K562 (cell line): ENCODE data around the gene LRRC57. TPM values are rescaled to one million over a fixed set of nuclear protein-coding genes. Genes with fewer than 3 reads are reported as not detected.

Experiments used
- ARHGAP35 ChIP-seq: fragments of 450-650 bp; IDR thresholded peaks from 2 replicates; pipeline ENCODE4 v1.6.1; 2018; ENCODE audit not compliant: partially characterized antibody
- COPS2 ChIP-seq: fragments of 450-650 bp; conservative IDR thresholded peaks from 2 replicates; pipeline ENCODE4 v1.6.1; 2016; ENCODE audit warnings: mild to moderate bottlenecking, moderate library complexity
- ETV1 ChIP-seq: fragments of 450-650 bp; conservative IDR thresholded peaks from 2 replicates; pipeline ENCODE4 v1.6.1; 2016; ENCODE audit warnings: missing genetic modification characterization, control low read depth, low read depth, missing compliant biosample characterization
- GABPB2 ChIP-seq: fragments of 250-450 bp; sonication (Bioruptor Pico); conservative IDR thresholded peaks from 2 replicates; pipeline ENCODE4 v1.5.1; 2021; ENCODE audit warnings: mild to moderate bottlenecking
- GTF2A2 ChIP-seq: IDR thresholded peaks from 2 replicates; pipeline ENCODE4 v1.6.1; 2016; ENCODE audit warnings: mild to moderate bottlenecking, missing genetic modification characterization, missing compliant biosample characterization
- GTF2F1 ChIP-seq: IDR thresholded peaks from 2 replicates; pipeline ENCODE4 v1.6.1; 2011; ENCODE audit warnings: low read depth, low read length, improper control_type of control experiment
- KHSRP ChIP-seq: fragments of 450-650 bp; IDR thresholded peaks from 2 replicates; pipeline ENCODE4 v1.6.1; 2017
- KLF10 ChIP-seq: fragments of 250-450 bp; sonication (Bioruptor Pico); IDR thresholded peaks from 2 replicates; pipeline ENCODE4 v1.6.1; 2021; ENCODE audit warnings: matching md5 sums
- MEF2D ChIP-seq: conservative IDR thresholded peaks from 2 replicates; pipeline ENCODE4 v1.6.1; 2016; ENCODE audit warnings: low read depth, missing genetic modification characterization, missing compliant biosample characterization
- PHF21A ChIP-seq: fragments of 450-650 bp; IDR thresholded peaks from 2 replicates; pipeline ENCODE4 v1.6.1; 2017; ENCODE audit warnings: low read depth, borderline replicate concordance
- PHTF2 ChIP-seq: fragments of 250-450 bp; sonication (Bioruptor Pico); IDR thresholded peaks from 2 replicates; pipeline ENCODE4 v1.5.0; 2021; ENCODE audit warnings: mild to moderate bottlenecking
- RNF2 ChIP-seq: sonication (generic); IDR thresholded peaks from 2 replicates; pipeline ENCODE4 v1.6.1; 2016
- SMAD2 ChIP-seq: fragments of 150-350 bp; IDR thresholded peaks from 2 replicates; pipeline ENCODE4 v1.6.1; 2014; ENCODE audit warnings: low read depth, mild to moderate bottlenecking, low read length
- SP2 ChIP-seq: IDR thresholded peaks from 2 replicates; pipeline ENCODE4 v1.6.1; 2011; ENCODE audit warnings: mild to moderate bottlenecking, low read depth, low read length, moderate library complexity; ENCODE audit not compliant: poor library complexity, severe bottlenecking; ENCODE audit errors: extremely low read depth
- SPI1 ChIP-seq: IDR thresholded peaks from 2 replicates; pipeline ENCODE4 v1.6.1; 2011; ENCODE audit warnings: low read depth, low read length, control low read depth, borderline replicate concordance
- SREBF1 ChIP-seq: fragments of 150-350 bp; IDR thresholded peaks from 2 replicates; pipeline ENCODE4 v1.6.1; 2014; ENCODE audit warnings: antibody characterized with exemption, low read depth, low read length, borderline replicate concordance
- TFAM ChIP-seq: fragments of 250-450 bp; sonication (Bioruptor Pico); conservative IDR thresholded peaks from 2 replicates; pipeline ENCODE4 v1.5.0; 2021; ENCODE audit warnings: mild to moderate bottlenecking, moderate library complexity
- ZNF239 ChIP-seq: fragments of 250-450 bp; sonication (Bioruptor Pico); IDR thresholded peaks from 2 replicates; pipeline ENCODE4 v1.4.0; 2020; ENCODE audit warnings: mild to moderate bottlenecking
- ZNF263 ChIP-seq: sonication (generic); formaldehyde crosslinking; IDR thresholded peaks from 2 replicates; pipeline ENCODE4 v1.8.0; 2022; ENCODE audit warnings: mild to moderate bottlenecking, missing genetic modification reagents, borderline replicate concordance
- ZNF3 ChIP-seq: fragments of 250-450 bp; sonication (Bioruptor Pico); IDR thresholded peaks from 2 replicates; pipeline ENCODE4 v1.5.0; 2021; ENCODE audit warnings: mild to moderate bottlenecking, moderate library complexity
- ZNF561 ChIP-seq: fragments of 450-650 bp; formaldehyde crosslinking; conservative IDR thresholded peaks from 2 replicates; pipeline ENCODE4 v1.4.0; 2020; ENCODE audit warnings: mild to moderate bottlenecking, moderate library complexity
- ZNF668 ChIP-seq: fragments of 250-450 bp; sonication (Bioruptor Pico); IDR thresholded peaks from 2 replicates; pipeline ENCODE4 v1.8.0; 2022; ENCODE audit warnings: mild to moderate bottlenecking, inconsistent platforms
- ZNF764 ChIP-seq: fragments of 250-450 bp; sonication (Bioruptor Pico); IDR thresholded peaks from 2 replicates; pipeline ENCODE4 v1.4.0; 2020; ENCODE audit warnings: low read depth, mild to moderate bottlenecking, moderate library complexity
- ZSCAN32 ChIP-seq: fragments of 450-650 bp; formaldehyde crosslinking; IDR thresholded peaks from 2 replicates; pipeline ENCODE4 v1.4.0; 2020; ENCODE audit warnings: mild to moderate bottlenecking, moderate library complexity
- ZZZ3 ChIP-seq: fragments of 450-650 bp; IDR thresholded peaks from 2 replicates; pipeline ENCODE4 v1.6.1; 2016; ENCODE audit warnings: antibody characterized with exemption, mild to moderate bottlenecking, moderate library complexity
- polyA plus RNA-seq, 8 experiments: library from polyadenylated mRNA; depleted of rRNA in 4 of 8; stranded (reverse) in 5 of 8; unstranded in 3 of 8; fragments of >200 nt; fragmentation: Nextera tagmentation in 2 of 8; fragmentation: Illumina TruSeq in 1 of 8; extraction: Ambion mirVana in 2 of 8; extraction: Trizol in 1 of 8; gene quantifications; 2 replicates each; pipeline versions ENCODE4 v1.2.1 to v1.2.3, GENCODE V29; 2011 to 2014; ENCODE audit warnings: inconsistent platforms in 1 of 8, missing spikeins in 1 of 8
- total RNA-seq, 7 experiments: library from RNA; depleted of rRNA in 6 of 7; stranded (reverse); fragments of >200 nt in 6 of 7; fragmentation: Illumina TruSeq in 2 of 7; extraction: Trizol in 2 of 7; gene quantifications; 2 replicates each; pipeline versions ENCODE4 v1.2.1 to v1.2.3, GENCODE V29; 2011 to 2021; ENCODE audit warnings: low replicate concordance in 1 of 7
- TF ChIP-seq, protein P1 (sequence below): sonication (generic); formaldehyde crosslinking; IDR thresholded peaks from 2 replicates; pipeline ENCODE4 v1.8.0; 2022; ENCODE audit warnings: mild to moderate bottlenecking, missing genetic modification reagents
- TF ChIP-seq, protein P2 (sequence below): fragments of 250-450 bp; sonication (Bioruptor Pico); IDR thresholded peaks from 2 replicates; pipeline ENCODE4 v1.4.0; 2020
- TF ChIP-seq, protein P3 (sequence below), 3 experiments: fragments of 200-800 bp in 1 of 3; sonication (Bioruptor generic) in 1 of 3; sonication (generic) in 1 of 3; formaldehyde crosslinking in 1 of 3; IDR thresholded peaks; 2 replicates each; pipeline versions ENCODE4 v1.6.1 to v1.8.0; 2016 to 2022; ENCODE audit warnings: mild to moderate bottlenecking in 2 of 3, missing compliant biosample characterization in 2 of 3, missing genetic modification characterization in 2 of 3, missing genetic modification reagents in 1 of 3

LRRC57 gene
- total and polyA plus RNA-seq, 9 of the 15 experiments (the other 6 are each of a cell fraction or from before 2014, with no cell fraction given): 3.9 to 20.4 (median 14.8) TPM

DNA sequence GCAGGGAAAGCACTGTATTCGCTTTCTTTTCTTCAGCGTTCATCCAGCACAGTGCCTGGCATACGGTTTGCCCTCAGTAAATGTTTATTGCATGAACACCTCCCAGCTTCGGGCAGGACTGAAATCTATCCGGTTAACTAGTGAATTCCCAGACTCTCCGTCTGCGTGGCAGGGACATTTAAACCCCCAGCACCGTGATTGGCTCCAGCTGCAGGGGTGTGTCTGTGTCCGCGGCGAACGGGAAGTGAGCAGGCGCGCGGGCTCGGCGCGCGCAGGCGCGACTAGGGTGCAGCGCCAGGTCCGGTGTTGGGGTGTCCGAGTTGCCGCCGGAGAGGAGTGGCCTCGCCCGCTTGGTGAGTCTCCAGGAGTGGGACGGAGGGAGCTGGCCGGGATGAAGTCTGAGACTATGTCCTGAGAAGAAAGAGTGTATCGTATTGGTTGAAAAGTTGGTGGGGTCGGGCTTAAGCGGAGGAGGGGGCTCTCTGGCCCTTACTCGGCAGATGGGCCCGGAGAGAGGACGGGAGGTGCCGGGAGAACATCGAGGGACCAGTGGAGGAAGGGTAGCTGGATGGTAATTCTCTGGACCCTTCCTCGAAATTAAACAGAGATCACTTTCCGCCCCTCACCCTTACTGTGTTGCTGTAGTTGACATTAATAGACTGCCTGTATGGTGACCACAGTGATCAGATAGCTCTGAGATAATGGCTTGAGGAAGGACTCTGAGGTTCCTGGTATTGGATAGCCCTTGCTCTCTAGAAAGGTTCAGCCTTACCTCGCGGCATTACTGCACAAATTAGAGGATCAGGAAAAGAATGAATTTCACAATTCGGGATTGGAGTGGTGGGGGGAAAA lies 53.0 kb downstream of the LRRC57 start, which contains the start of gene SNAP23 (continued):
- TF ChIP-seq ZZZ3: no peak
- no peak for TF ChIP-seq SP2
- no peak for TF ChIP-seq ZNF764 (CRISPR knock-in tag)
- no peak for TF ChIP-seq GTF2F1
- TF ChIP-seq, protein P1, sequence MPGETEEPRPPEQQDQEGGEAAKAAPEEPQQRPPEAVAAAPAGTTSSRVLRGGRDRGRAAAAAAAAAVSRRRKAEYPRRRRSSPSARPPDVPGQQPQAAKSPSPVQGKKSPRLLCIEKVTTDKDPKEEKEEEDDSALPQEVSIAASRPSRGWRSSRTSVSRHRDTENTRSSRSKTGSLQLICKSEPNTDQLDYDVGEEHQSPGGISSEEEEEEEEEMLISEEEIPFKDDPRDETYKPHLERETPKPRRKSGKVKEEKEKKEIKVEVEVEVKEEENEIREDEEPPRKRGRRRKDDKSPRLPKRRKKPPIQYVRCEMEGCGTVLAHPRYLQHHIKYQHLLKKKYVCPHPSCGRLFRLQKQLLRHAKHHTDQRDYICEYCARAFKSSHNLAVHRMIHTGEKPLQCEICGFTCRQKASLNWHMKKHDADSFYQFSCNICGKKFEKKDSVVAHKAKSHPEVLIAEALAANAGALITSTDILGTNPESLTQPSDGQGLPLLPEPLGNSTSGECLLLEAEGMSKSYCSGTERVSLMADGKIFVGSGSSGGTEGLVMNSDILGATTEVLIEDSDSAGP (CRISPR knock-in tag): no peak
- peak; percentile 87 for TF ChIP-seq SPI1
- TF ChIP-seq ARHGAP35: no peak
- TF ChIP-seq MEF2D: no peak
- no peak for TF ChIP-seq TFAM (CRISPR knock-in tag)
- no peak for TF ChIP-seq KHSRP
- TF ChIP-seq SMAD2: no peak
- no peak for TF ChIP-seq GTF2A2 (tag)
- TF ChIP-seq ETV1 (tag): no peak; the same call in 1 of the 2 replicates
- TF ChIP-seq RNF2: peak; percentile 38; the same call in 1 of the 2 replicates
- no peak for TF ChIP-seq GABPB2 (CRISPR knock-in tag)
- no peak for TF ChIP-seq ZSCAN32 (CRISPR knock-in tag)
- no peak for TF ChIP-seq PHF21A
- TF ChIP-seq, protein P2, sequence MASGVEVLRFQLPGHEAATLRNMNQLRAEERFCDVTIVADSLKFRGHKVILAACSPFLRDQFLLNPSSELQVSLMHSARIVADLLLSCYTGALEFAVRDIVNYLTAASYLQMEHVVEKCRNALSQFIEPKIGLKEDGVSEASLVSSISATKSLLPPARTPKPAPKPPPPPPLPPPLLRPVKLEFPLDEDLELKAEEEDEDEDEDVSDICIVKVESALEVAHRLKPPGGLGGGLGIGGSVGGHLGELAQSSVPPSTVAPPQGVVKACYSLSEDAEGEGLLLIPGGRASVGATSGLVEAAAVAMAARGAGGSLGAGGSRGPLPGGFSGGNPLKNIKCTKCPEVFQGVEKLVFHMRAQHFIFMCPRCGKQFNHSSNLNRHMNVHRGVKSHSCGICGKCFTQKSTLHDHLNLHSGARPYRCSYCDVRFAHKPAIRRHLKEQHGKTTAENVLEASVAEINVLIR: no peak
- no peak; the same call in 1 of the 2 replicates for TF ChIP-seq PHTF2
- TF ChIP-seq SREBF1: no peak
- TF ChIP-seq ZNF561 (CRISPR knock-in tag): no peak
- TF ChIP-seq, protein P3, sequence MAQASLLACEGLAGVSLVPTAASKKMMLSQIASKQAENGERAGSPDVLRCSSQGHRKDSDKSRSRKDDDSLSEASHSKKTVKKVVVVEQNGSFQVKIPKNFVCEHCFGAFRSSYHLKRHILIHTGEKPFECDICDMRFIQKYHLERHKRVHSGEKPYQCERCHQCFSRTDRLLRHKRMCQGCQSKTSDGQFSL (CRISPR knock-in tag; IDR thresholded peaks at IDR 0.05): no peak
- TF ChIP-seq, protein P3 (tag; IDR thresholded peaks at IDR 0.05): no peak
- TF ChIP-seq COPS2: no peak
- TF ChIP-seq KLF10 (CRISPR knock-in tag): no peak
- TF ChIP-seq ZNF668: no peak
- TF ChIP-seq ZNF239: no peak
- TF ChIP-seq ZNF263 (CRISPR knock-in tag): no peak
- TF ChIP-seq ZNF3: no peak
